Esophagus muscularis mucosa (tissue), 4 donors: ENCODE data around the gene ATF7IP. TPM values are rescaled to one million over a fixed set of nuclear protein-coding genes. Genes with fewer than 3 reads are reported as not detected.

Source experiments
- DNase-seq: peaks from one replicate; pipeline ENCODE4 v3.0.0-alpha.2; 2017; ENCODE audit errors: extremely low spot score
- H3K27ac ChIP-seq, 4 donors: fragments of 200-600 bp; sonication (generic); replicated peaks in 1 of 4; 1 replicate in 3 of 4; 2 replicates in 1 of 4; pipeline ENCODE4 v1.5.1; 2016 to 2019; ENCODE audit warnings: mild to moderate bottlenecking in 1 of 4
- H3K27me3 ChIP-seq, 4 donors: fragments of 200-600 bp; sonication (generic); one replicate each; pipeline versions ENCODE4 v1.5.1 to v1.6.0; 2016 to 2019
- H3K36me3 ChIP-seq, 4 donors: fragments of 200-600 bp; sonication (generic); one replicate each; pipeline ENCODE4 v1.5.1; 2016 to 2019
- H3K4me1 ChIP-seq, 4 donors: fragments of 200-600 bp; sonication (generic); one replicate each; pipeline ENCODE4 v1.5.1; 2016 to 2019
- H3K4me3 ChIP-seq, 4 donors: fragments of 200-600 bp; sonication (generic); 1 replicate in 2 of 4; 2 replicates in 2 of 4; pipeline ENCODE4 v1.5.1; 2016 to 2019; ENCODE audit warnings: mild to moderate bottlenecking in 4 of 4, moderate library complexity in 1 of 4
- H3K9me3 ChIP-seq, 4 donors: fragments of 200-600 bp; sonication (generic); 1 replicate in 3 of 4; 2 replicates in 1 of 4; pipeline ENCODE4 v1.5.1; 2016 to 2019
- CTCF ChIP-seq, 3 experiments: fragments of 200-600 bp in 2 of 3; fragments of 450-650 bp in 1 of 3; sonication (generic) in 2 of 3; IDR thresholded peaks; one replicate each; pipeline ENCODE4 v1.5.1; 2017 to 2019; ENCODE audit warnings: antibody characterized with exemption in 3 of 3, mild to moderate bottlenecking in 2 of 3, moderate library complexity in 1 of 3
- EP300 ChIP-seq: sonication (generic); formaldehyde crosslinking; IDR thresholded peaks from one replicate; pipeline ENCODE4 v1.6.1; 2017; ENCODE audit warnings: antibody characterized with exemption
- POLR2A ChIP-seq: fragments of 450-650 bp; IDR thresholded peaks from one replicate; pipeline ENCODE4 v1.6.1; 2017; ENCODE audit warnings: antibody characterized with exemption, moderate library complexity, mild to moderate bottlenecking, low read depth
- POLR2AphosphoS5 ChIP-seq, 2 donors: sonication (generic); formaldehyde crosslinking; IDR thresholded peaks; one replicate each; pipeline ENCODE4 v1.6.1; 2017; ENCODE audit warnings: antibody characterized with exemption in 2 of 2
- WGBS: methylation state at CpG from one replicate; pipeline ENCODE4 v1.1.5; 2018; 5-methylcytosine and 5-hydroxymethylcytosine counted together
- intact Hi-C: fragments of 100-400 bp; cut with DNase I; formaldehyde crosslinking; loops from one replicate; pipeline ENCODE4 v1.15.1; 2023
- total RNA-seq, 4 donors: library from RNA; depleted of rRNA; stranded (reverse); fragments of >200 nt; gene quantifications; one replicate each; pipeline versions ENCODE4 v1.1.0 to v1.2.1, GENCODE V29; 2016

Gene ATF7IP
- total RNA-seq, 4 donors from 2014 or later = 26.8 to 43.2 (median 32.8) TPM

GRCh38 chr12:14410841-14411569, 45.5 kb downstream of the ATF7IP start:
- no peak overlapping the region for H3K4me3 ChIP-seq
- TF ChIP-seq POLR2A (no peak), CTCF (IDR thresholded peaks at IDR 0.05) (no peak), EP300 (no peak), POLR2AphosphoS5 (IDR thresholded peaks at IDR 0.05) (no peak)
- H3K9me3 ChIP-seq = no peaks in the 10 kb centered on the region
- WGBS = 94% methylated on average over 6 of the region's 6 CpGs
- H3K27me3 ChIP-seq = no peaks in the 10 kb centered on the region
- H3K4me1 ChIP-seq = peaks cover 19 to 40% (median 36%) of the 10 kb centered on the region in 4 donors
- H3K27ac ChIP-seq = no peak overlapping the region
- intact Hi-C loops = loop anchor here (10.0 kb wide), 1 partner anchor 46 kb away; the partner anchor contains the start of gene ATF7IP
- no peak for DNase-seq
- no peaks in the 10 kb centered on the region for H3K36me3 ChIP-seq

- Histone ChIP-seq H3K9me3 (peaks cover 0 to 5% (median 2%) of the 10 kb centered on the region in 4 donors), H3K4me3 (no peak overlapping the region), H3K4me1 (peaks cover 35 to 70% (median 51%) of the 10 kb centered on the region in 4 donors), H3K27ac (no peak overlapping the region), H3K36me3 (no peaks in the 10 kb centered on the region), H3K27me3 (no peaks in the 10 kb centered on the region)
- WGBS = 26% methylated on average over 1 of the region's 1 CpG
- DNase-seq = no peak
- TF ChIP-seq POLR2AphosphoS5 (IDR thresholded peaks at IDR 0.05) (no peak), POLR2A (no peak), CTCF (IDR thresholded peaks at IDR 0.05) (no peak), EP300 (no peak)
- intact Hi-C loops = loop anchor here (5.0 to 10.0 kb wide), 2 partner anchors 52 to 159 kb away; partner anchors contain the start of gene ATF7IP
These were observed 51.2 kb downstream of the ATF7IP start for GRCh38 chr12:14416658-14417057.

GRCh38 chr12:14417715-14418114, 52.2 kb downstream of the ATF7IP start:
- H3K36me3 ChIP-seq = no peaks in the 10 kb centered on the region
- no peaks in the 10 kb centered on the region for H3K27me3 ChIP-seq
- peak overlapping the region in 3 of 4 donors; percentile 27 to 34 (median 33) for H3K4me3 ChIP-seq
- intact Hi-C loops = loop anchor here (5.0 to 10.0 kb wide), 2 partner anchors 53 to 160 kb away; partner anchors contain the start of gene ATF7IP
- TF ChIP-seq POLR2AphosphoS5 (IDR thresholded peaks at IDR 0.05) (no peak), CTCF (IDR thresholded peaks at IDR 0.05) (no peak), EP300 (no peak), POLR2A (no peak)
- no peak for DNase-seq
- peaks cover 0 to 16% (median 4%) of the 10 kb centered on the region in 4 donors for H3K9me3 ChIP-seq
- H3K4me1 ChIP-seq = peaks cover 39 to 70% (median 51%) of the 10 kb centered on the region in 4 donors
- peak overlapping the region in 3 of 4 donors; percentile 6 to 22 (median 8) for H3K27ac ChIP-seq
- WGBS = 64% methylated on average over 3 of the region's 3 CpGs

- Histone ChIP-seq H3K27ac (peak overlapping the region in 3 of 4 donors; percentile 6 to 8 (median 7)), H3K9me3 (peaks cover 0 to 16% (median 4%) of the 10 kb centered on the region in 4 donors), H3K36me3 (no peaks in the 10 kb centered on the region), H3K4me3 (peak overlapping the region; percentile 18 to 34 (median 30)), H3K27me3 (no peaks in the 10 kb centered on the region), H3K4me1 (peaks cover 42 to 70% (median 51%) of the 10 kb centered on the region in 4 donors)
- no peak for TF ChIP-seq POLR2A
- peak; percentile 39 to 44 (median 40) for TF ChIP-seq CTCF (IDR thresholded peaks at IDR 0.05)
- no peak for DNase-seq
- WGBS = 42% methylated on average over 3 of the region's 3 CpGs
- intact Hi-C loops = loop anchor here (5.0 to 10.0 kb wide), 2 partner anchors 54 to 161 kb away; partner anchors contain the start of gene ATF7IP
These were observed 53.0 kb downstream of the ATF7IP start for GRCh38 chr12:14418451-14418890.
